H1 (cell line): ENCODE measurements around the gene ATXN2. TPM values are rescaled to one million over a fixed set of nuclear protein-coding genes. Genes with fewer than 3 reads are reported as not detected.

ENCODE experiments used
- CBX5 ChIP-seq: fragments of 300-800, 300-1000 bp; sonication (generic); IDR thresholded peaks from 2 replicates; pipeline ENCODE4 v1.7.1; 2016; ENCODE audit warnings: antibody characterized with exemption, low read length, low read depth
- POLR2AphosphoS5 ChIP-seq: IDR thresholded peaks from 2 replicates; pipeline ENCODE4 v1.6.1; 2011; ENCODE audit warnings: low read depth, low read length
- RXRA ChIP-seq: IDR thresholded peaks from 2 replicates; pipeline ENCODE4 v1.6.1; 2011; ENCODE audit warnings: low read depth, mild to moderate bottlenecking, low read length, moderate library complexity; ENCODE audit not compliant: insufficient read depth
- polyA plus RNA-seq, 7 experiments: library from polyadenylated mRNA; depleted of rRNA in 3 of 7; stranded (reverse) in 5 of 7; unstranded in 2 of 7; fragments of >200 nt in 5 of 7; fragments of 200-250 nt in 2 of 7; gene quantifications; 1 replicate in 5 of 7; 2 replicates in 1 of 7; 4 replicates in 1 of 7; pipeline versions ENCODE4 v1.2.1 to v1.2.3, GENCODE V29; 2011 to 2013; ENCODE audit warnings: missing spikeins in 2 of 7, mixed read lengths in 2 of 7
- total RNA-seq: library from RNA; stranded (reverse); fragmentation: NEBNext Ultra II Directional; extraction: Animal tissue kit (Norgen Biotek cat#: 25700); gene quantifications from 2 replicates; pipeline ENCODE4 v1.2.1, GENCODE V29; 2021

ATXN2 gene
- total and polyA plus RNA-seq, 2 of the 8 experiments (the other 6 are each of a cell fraction or from before 2014, with no cell fraction given) = 46.6 to 80.7 TPM

- TF ChIP-seq RXRA (no peak), POLR2AphosphoS5 (no peak), CBX5 (no peak)
Measured at GRCh38 chr12:111417784-111418593, 181.1 kb downstream of the ATXN2 start (continued).
